Activated T-helper 9 cell treated with anti-CD3 and anti-CD28 coated beads, Interleukin-2, amount 50 U/mL, for 16 hours (primary cell): ENCODE results near the gene AKAP5.
A peak's percentile ranks its signal among the peaks of the same experiment; 100 is the strongest.
"Not testable (repeated sequence)": the region's sequence is repeated elsewhere in the genome, so short reads cannot be mapped to it uniquely, and the experiment has no call there.

Experiments used
- DNase-seq: peaks from one replicate; pipeline ENCODE4 v3.0.0-alpha.2; 2020; ENCODE audit warnings: low read depth

Gene AKAP5

GRCh38 chr14:64503434-64504309 is 38.4 kb downstream of the AKAP5 start, which contains the start of gene ZBTB25:
TSS of gene ZBTB25 (minus strand) at chr14:64503838. CDS start at chr14:64490533, 13,305 bp downstream.
- DNase-seq = peak; percentile 93

GRCh38 chr14:64504310-64504896 is 39.1 kb downstream of the AKAP5 start, which contains the start of gene ZBTB1:
TSS of gene ZBTB1 (plus strand) at chr14:64504770. CDS start at chr14:64521505, 16,735 bp downstream.
- peak; percentile 82 for DNase-seq

- peak; percentile 77 for DNase-seq
Measured at GRCh38 chr14:64504897-64505794, 39.8 kb downstream of the AKAP5 start.

- DNase-seq = no peak
Measured at GRCh38 chr14:64506721-64507120, 41.4 kb downstream of the AKAP5 start.

GRCh38 chr14:64507376-64508156 is 42.3 kb downstream of the AKAP5 start:
- peak; percentile 30 for DNase-seq

- DNase-seq = no peak
Measured at GRCh38 chr14:64508215-64508776, 43.0 kb downstream of the AKAP5 start.

GRCh38 chr14:64509036-64509435 is 43.7 kb downstream of the AKAP5 start:
- DNase-seq = no peak

- peak; percentile 40 for DNase-seq
Measured at GRCh38 chr14:64510825-64511671, 45.7 kb downstream of the AKAP5 start.

GRCh38 chr14:64513271-64513670 is 48.0 kb downstream of the AKAP5 start:
- DNase-seq = no peak

GRCh38 chr14:64515053-64515452 is 49.8 kb downstream of the AKAP5 start:
- DNase-seq = no peak

GRCh38 chr14:64516969-64517368 is 51.7 kb downstream of the AKAP5 start:
- no peak for DNase-seq

GRCh38 chr14:64517667-64518066 is 52.4 kb downstream of the AKAP5 start:
- not testable (repeated sequence) for DNase-seq

GRCh38 chr14:64518229-64518628 is 52.9 kb downstream of the AKAP5 start:
- no peak for DNase-seq

GRCh38 chr14:64520699-64521098 is 55.4 kb downstream of the AKAP5 start:
- DNase-seq = no peak

- no peak for DNase-seq
Measured at GRCh38 chr14:64522591-64523355, 57.5 kb downstream of the AKAP5 start.
